HG03439 (cell line): ENCODE data around the gene MAGEA4.

Experiments used
- ATAC-seq: cut with Tn5 transposase; IDR thresholded peaks from one replicate; pipeline ENCODE4 v1.9.1; 2021; ENCODE audit warnings: mild to moderate bottlenecking, moderate library complexity; ENCODE audit not compliant: unreplicated experiment

The MAGEA4 gene

GRCh38 chrX:151922692-151923091 lies 10.0 kb downstream of the MAGEA4 start:
- ATAC-seq = no peak

DNA sequence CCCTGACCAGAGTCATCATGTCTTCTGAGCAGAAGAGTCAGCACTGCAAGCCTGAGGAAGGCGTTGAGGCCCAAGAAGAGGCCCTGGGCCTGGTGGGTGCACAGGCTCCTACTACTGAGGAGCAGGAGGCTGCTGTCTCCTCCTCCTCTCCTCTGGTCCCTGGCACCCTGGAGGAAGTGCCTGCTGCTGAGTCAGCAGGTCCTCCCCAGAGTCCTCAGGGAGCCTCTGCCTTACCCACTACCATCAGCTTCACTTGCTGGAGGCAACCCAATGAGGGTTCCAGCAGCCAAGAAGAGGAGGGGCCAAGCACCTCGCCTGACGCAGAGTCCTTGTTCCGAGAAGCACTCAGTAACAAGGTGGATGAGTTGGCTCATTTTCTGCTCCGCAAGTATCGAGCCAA lies 11.0 kb downstream of the MAGEA4 start:
- no peak for ATAC-seq

GRCh38 chrX:151929126-151929525 lies 16.4 kb downstream of the MAGEA4 start:
- no peak for ATAC-seq

- no peak for ATAC-seq
Observed at GRCh38 chrX:151935358-151935757, 22.7 kb downstream of the MAGEA4 start.

DNA sequence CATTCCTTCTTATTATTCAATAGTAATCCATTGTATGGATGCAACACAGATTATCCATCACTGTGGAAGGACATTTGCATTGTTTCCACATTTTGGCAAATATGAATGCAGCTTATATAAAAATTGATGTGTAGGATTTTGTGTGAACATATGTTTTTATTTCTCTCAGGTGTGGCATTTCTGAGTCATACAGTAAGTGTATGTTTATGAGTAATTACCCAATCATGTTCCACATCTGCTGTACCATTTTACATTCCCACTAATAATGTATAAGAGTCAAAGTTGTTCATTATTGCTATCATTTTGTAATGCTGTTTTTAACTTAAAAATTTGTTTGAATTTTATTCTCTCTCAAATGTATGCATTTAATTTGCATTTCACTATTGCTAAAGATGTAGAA lies 25.5 kb downstream of the MAGEA4 start:
- no peak for ATAC-seq

GRCh38 chrX:151954730-151955129 lies 42.0 kb downstream of the MAGEA4 start:
- ATAC-seq = no peak

GRCh38 chrX:151958101-151958500 lies 45.4 kb downstream of the MAGEA4 start:
- no peak for ATAC-seq

- ATAC-seq = no peak
Observed at GRCh38 chrX:151962034-151962433, 49.3 kb downstream of the MAGEA4 start.

- no peak for ATAC-seq
Observed at GRCh38 chrX:151966236-151966635, 53.5 kb downstream of the MAGEA4 start.

GRCh38 chrX:151970027-151970426 lies 57.3 kb downstream of the MAGEA4 start:
- no peak for ATAC-seq

DNA sequence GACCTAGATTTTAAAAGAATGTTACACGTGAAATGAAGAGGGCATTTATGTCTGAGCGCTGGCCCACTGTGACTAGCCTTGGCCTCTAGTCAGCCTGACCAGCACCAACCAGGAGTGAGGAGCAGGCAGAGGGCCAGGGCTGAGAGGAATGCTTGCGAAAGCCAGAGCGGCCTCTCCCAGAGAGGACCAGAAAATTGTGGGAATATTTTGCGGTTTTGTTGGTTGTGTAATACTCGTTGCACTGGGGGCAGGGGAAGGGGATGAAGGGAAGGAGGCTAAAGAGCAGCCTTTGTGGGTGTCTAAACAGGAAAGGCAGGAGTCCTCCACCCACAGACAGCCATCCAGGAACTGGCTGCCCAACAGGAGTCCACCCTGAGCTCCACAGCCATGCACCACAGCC lies 58.0 kb downstream of the MAGEA4 start:
- no peak for ATAC-seq

DNA sequence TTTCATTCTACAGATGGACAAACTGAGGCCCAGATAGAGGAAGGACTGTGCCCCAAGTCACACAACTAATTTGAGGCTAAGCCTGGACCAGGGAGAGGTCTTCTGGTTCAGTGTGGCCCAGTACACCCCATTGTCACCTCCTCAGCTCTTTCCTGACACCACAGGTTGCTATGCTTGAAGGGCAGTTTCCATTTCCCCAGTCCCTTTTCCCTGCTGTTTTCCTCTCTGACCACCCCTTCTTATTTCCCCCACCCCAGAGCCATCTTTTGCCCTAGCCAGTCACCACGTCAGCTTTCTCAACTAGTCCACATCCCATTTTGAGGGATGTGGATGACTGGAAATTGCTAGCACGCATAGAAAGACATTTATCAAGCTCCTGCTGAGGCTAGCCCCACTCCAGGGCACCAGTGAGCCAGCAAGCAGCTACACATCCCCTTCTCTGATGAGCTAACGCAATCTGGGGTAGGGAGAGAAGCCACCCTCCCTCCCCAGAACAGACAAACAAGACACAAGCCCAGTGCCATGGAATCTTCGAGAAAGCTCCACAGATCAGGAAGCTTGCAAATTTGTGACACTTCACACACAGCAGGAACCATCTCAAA lies 60.5 kb downstream of the MAGEA4 start:
- ATAC-seq = no peak

GRCh38 chrX:151973851-151974335 lies 61.2 kb downstream of the MAGEA4 start:
- ATAC-seq = no peak
